HG02938 (cell line): ENCODE data around the gene AMPD3.

ENCODE experiments used
- ATAC-seq: cut with Tn5 transposase; IDR thresholded peaks from one replicate; pipeline ENCODE4 v1.9.1; 2021; ENCODE audit warnings: mild to moderate bottlenecking, moderate library complexity; ENCODE audit not compliant: unreplicated experiment

The AMPD3 gene

GRCh38 chr11:10454878-10455631, at the start of gene AMPD3:
AMPD3 (plus strand) TSS chr11:10455264; CDS start chr11:10461520, 6,256 bp downstream.
- ATAC-seq, result no peak

DNA sequence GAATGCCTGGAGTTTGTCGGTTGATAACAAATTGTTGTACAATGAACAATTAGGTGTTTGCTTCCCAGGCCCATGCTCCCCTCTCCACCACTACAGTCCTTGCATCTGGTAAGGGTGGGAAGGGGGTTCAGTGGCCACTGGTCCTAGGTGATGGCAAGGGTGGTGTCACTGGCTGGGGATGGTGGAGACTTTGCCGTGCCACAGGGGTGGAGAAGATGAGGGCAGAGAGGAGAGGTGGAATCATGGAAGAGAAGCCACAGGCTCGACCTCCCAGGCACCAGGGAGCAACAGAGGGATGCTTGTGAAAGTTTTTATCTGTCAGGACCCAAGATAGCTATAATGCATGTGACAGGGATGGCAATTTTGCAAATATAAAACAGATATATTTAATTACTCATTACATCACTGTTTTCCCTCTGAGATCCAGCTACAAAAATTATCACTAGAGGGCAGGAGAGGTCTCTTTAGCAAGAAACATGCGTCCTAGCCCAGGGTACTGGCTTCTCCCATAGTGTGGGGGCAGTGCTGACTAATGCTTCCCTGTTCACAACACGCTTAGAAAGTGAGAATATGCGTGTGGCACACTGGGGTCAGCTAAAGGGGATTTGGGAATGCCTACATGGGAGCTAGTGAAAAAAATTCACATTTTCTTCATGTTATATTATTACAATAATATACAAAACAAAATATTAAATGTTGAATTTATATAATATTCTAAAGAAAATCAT, 49.0 kb upstream of the AMPD3 start:
- no peak for ATAC-seq

DNA sequence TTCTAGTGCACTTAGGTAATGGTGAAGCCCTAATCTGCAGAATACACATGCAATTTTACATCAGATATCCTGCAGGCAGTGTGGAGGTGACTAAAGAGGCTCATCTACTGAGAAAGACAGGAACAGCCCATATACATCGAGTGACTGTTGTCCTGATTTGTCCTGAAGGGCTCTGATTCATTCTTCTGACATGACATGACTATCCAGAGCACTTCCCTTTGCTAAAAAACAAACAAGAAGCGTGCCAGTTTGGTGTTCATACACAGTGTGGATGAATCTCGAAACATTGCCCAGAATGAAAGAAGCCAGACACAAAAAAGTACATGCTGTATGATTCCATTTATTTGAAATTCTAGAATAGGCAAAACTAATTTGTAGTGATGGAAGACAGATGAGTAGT, 48.0 kb upstream of the AMPD3 start:
- no peak for ATAC-seq

GRCh38 chr11:10407749-10408685, 47.0 kb upstream of the AMPD3 start:
- no peak for ATAC-seq

GRCh38 chr11:10409207-10409661, 45.8 kb upstream of the AMPD3 start:
- no peak for ATAC-seq

- ATAC-seq, result no peak
Measured at GRCh38 chr11:10410106-10410843, 44.8 kb upstream of the AMPD3 start.

GRCh38 chr11:10410844-10411200, 44.2 kb upstream of the AMPD3 start:
- ATAC-seq, result no peak

DNA sequence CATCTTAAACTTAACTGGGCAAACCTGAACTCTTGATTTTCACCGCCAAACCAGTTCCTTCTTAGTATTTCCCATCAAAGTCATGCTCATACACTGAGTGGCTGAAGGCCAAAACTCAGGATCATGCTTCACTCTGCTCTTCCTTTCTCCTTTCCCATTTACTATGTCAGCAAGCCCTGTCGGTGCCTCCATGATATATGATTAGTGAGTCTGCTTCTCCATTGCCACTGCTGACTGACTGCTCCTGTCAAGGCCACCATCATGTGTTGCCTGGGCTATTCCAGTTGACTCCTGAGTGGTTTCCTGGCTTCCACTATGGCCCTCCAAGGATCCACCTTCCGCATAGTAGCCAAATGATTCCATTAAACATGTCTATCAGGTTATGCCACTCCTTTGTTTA, 42.8 kb upstream of the AMPD3 start:
- ATAC-seq, result no peak

DNA sequence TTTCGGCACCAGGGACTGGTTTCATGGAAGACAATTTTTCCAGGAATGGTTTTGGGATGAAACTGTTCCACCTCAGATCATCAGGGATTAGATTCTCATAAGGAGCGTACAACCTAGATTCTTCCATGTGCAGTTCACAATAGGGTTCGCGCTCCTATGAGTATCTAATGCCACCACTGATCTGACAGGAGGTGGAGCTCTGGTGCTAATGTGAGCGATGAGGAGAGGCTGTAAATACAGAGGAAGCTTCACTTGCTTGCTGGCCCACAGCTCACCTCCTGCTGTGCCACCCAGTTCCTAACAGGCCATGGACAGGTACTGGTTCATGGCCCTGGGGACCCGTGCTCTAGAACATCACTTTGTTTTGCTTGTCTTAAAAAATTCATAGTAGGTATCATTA, 41.8 kb upstream of the AMPD3 start:
- ATAC-seq, result peak; percentile 72

DNA sequence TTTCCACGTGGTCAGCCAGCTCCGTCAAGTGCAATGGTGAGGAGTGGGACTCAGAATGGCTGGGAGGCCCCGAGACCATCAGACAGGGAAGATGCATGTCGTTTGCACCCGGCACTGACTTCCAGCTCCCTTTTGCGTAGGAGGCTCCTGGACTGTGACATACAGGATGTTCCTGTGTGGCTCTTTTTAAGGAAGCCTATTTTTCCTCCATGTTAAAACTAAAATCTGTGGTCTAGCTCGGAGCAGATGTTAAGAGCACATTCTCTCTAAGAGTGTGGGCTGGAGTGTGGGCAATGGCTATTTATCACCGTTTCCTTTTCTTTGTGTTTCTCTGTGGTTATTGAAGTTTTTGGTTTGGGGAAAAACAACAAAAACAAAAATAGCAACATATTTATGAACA, 40.9 kb upstream of the AMPD3 start:
- ATAC-seq, result no peak

DNA sequence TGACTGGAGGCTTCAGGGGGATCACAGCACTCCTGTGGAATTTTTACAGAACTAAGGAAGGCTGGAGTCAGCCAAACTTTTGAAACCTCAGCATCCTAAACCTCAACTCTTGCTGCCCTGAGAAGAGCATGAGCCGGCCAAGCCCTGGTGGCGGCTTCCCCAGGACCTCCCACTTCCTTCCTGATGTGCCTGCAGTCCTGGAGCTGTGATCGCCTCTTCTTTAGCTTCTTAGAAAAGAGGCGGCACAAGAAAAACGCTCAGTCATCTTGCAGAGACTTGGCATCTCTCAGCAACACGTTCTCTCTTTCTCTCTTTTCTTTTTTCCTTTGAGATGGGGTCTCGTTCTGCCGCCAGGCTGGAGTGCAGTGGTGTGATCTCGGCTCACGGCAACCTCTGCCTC, 40.4 kb upstream of the AMPD3 start:
- no peak for ATAC-seq

DNA sequence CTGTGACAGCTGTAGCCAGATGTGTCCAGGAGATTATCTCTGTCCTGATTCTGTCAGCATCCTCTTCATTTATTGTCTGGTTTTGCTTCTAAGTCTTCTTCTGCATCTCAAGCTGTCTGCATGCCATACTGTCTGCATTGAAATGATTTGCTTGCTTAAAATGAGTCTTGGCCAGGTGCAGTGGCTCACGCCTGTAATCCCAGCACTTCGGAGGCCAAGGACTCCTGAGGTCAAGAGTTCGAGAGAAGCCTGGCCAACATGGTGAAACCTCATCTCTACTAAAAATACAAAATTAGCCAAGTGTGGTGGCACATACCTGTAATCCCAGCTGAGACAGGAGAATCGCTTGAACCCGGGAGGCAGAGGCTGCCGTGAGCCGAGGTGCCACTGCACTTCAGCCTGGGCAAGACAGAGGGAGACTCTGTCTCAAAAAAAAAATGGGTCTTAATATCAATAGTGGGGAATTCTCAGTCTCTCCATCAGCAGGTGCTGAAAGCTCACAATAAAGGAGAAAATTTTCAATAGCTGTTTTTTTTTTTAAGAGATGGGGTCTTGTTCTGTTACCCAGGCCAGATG, 39.2 kb upstream of the AMPD3 start:
- ATAC-seq, result no peak

GRCh38 chr11:10418259-10418949, 36.7 kb upstream of the AMPD3 start:
- no peak for ATAC-seq

GRCh38 chr11:10418950-10419310, 36.1 kb upstream of the AMPD3 start:
- ATAC-seq, result no peak

DNA sequence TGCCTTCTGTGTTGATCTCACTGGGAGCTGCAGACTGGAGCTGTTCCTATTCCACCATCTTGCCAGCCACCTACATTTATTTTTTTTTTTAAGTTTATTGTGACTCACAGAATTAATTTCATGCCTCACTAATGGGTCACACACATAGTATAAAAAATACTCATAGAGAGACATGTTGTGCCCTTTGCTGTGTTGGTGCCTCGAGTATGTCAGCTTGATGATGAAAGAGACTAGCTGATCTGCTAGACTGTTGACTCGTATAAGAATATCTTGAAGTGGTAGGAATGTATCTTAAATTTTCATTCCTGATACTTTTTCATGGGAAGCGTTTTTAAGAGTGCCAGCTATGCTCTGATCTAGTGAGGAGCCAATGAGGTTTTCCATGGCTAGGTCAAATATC, 28.6 kb upstream of the AMPD3 start:
- no peak for ATAC-seq

DNA sequence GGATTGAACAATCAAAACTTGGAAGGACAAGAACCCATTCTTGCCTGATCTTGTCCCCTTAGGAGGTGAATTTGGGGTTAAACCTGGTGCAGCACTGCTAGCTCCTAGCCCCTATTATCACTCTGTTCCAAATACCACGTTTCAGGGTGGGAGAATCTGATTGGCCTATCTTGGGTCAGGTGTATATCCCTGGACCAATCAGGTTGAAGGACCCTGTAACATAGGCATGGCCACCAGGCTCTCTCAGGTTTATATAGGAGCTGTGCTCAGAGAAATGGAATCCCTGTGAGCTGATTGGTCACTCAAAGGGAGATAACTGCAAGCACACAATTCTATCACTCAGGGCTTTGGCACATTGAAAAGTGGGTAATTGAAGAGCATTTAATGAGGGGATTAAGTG, 26.6 kb upstream of the AMPD3 start:
- no peak for ATAC-seq

DNA sequence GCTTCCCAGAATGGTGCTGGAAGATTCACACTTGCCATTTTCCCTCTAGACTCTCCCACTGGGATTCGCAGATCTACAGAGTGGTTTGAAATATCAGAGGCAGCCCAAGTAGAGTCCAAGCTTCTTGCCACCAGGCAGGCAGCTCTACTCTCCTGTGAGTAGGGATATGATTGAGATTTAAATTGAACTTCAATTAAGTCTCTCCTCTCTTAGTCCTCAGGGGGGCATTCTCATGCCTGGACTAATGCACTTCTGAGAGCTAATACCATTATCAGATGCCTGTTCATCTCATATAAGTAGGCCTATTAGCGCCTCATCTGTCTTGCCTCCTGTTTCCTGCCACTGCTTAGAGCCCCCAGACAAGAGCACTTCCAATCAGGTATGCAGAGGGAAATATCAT, 25.5 kb upstream of the AMPD3 start:
- ATAC-seq, result no peak

DNA sequence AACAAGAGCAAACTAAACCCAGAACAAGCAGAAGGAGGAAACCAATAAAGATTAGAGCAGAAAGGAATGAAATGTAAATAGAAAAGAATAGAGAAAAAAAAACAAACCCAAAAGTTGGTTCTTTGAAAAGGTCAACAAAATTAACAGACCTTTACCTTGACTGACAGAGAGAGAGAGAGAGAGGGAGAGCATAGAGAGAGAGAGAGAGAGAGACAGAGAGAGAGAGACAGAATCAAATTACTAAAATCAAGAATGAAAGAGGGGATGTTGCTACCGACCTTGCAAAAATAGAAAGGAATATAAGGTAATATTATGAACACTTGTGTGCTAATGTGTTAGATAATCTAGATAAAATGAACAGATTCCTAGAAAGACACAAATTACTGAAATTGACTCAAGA, 22.6 kb upstream of the AMPD3 start:
- no peak for ATAC-seq

- no peak for ATAC-seq
Measured at GRCh38 chr11:10432971-10433370, 22.1 kb upstream of the AMPD3 start.

DNA sequence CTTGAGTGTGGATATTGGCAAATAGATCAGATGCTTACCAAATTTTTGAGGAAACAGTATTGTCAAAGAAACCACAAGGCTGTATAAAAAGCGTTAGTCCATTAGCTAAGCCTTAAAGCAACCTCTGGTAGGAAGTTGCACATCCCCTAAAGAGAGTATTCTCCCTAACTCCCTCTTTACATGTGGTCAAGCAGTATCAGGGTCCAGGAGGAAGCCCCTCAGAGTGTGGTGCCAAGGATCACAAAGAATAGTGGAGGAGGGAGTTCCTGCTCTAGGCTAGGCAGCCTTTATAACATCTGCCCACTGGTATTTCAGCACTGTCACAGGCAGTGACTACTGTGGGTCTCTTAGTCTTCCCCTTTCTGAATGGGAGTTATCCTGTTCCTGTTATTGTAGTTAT, 18.8 kb upstream of the AMPD3 start:
- no peak for ATAC-seq
